Myocyte (in vitro differentiated cells): ENCODE results near the gene MLIP. TPM values are rescaled to one million over a fixed set of nuclear protein-coding genes. Genes with fewer than 3 reads are reported as not detected.
A peak's percentile ranks its signal among the peaks of the same experiment; 100 is the strongest.
"Not testable (repeated sequence)": the region's sequence is repeated elsewhere in the genome, so short reads cannot be mapped to it uniquely, and the experiment has no call there.

Experiments used
- DNase-seq: peaks from one replicate; pipeline ENCODE4 v3.0.0-alpha.2; 2012; ENCODE audit warnings: low read depth
- polyA plus RNA-seq: library from polyadenylated mRNA; unstranded; fragments of >200 nt; gene quantifications from one replicate; pipeline ENCODE4 v1.2.1, GENCODE V29; 2012; ENCODE audit warnings: missing spikeins
- total RNA-seq: library from RNA; depleted of rRNA; stranded (reverse); fragments of >200 nt; gene quantifications from 2 replicates; pipeline ENCODE4 v1.2.3, GENCODE V29; 2014

Gene MLIP, protein sequence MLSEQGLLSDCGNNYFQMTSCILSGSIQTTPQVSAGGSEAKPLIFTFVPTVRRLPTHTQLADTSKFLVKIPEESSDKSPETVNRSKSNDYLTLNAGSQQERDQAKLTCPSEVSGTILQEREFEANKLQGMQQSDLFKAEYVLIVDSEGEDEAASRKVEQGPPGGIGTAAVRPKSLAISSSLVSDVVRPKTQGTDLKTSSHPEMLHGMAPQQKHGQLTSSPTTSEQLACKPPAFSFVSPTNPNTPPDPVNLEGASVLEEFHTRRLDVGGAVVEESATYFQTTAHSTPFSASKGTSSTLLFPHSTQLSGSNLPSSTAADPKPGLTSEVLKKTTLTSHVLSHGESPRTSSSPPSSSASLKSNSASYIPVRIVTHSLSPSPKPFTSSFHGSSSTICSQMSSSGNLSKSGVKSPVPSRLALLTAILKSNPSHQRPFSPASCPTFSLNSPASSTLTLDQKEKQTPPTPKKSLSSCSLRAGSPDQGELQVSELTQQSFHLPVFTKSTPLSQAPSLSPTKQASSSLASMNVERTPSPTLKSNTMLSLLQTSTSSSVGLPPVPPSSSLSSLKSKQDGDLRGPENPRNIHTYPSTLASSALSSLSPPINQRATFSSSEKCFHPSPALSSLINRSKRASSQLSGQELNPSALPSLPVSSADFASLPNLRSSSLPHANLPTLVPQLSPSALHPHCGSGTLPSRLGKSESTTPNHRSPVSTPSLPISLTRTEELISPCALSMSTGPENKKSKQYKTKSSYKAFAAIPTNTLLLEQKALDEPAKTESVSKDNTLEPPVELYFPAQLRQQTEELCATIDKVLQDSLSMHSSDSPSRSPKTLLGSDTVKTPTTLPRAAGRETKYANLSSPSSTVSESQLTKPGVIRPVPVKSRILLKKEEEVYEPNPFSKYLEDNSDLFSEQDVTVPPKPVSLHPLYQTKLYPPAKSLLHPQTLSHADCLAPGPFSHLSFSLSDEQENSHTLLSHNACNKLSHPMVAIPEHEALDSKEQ
- 5.2 and 18.3 TPM in 2 replicates for total RNA-seq
- polyA plus RNA-seq: 9.4 TPM

DNA sequence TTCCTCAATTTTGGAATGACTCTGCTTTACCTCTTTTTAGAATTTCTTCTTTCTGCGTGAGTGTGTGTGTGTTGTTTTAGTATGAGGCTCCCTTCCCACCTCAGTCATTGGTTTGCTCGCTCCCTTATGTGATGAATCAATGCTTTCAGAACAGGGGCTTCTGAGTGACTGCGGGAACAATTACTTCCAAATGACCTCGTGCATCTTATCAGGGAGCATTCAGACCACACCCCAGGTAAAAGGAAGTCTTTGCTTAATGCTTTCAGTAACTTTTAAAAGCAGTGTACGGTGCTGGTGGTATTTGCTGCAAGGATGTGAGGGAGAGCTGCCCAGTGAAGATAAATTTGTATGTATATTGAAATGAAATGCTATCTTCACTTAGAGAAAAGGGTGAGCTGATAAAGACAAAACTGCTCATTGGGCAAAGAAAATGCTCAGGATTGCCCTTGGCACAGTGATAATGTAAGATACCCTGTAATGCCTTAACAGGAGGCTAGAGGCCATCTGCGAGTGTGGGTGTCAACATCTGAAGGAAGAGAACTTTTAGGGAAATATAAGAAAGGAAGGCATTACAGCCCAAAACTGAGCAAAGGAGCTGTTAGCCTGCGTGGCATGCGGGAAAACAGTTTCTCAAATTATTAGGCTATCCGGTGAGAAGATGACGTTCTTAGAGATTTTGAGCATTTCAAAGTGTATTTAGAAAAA, at the start of gene MLIP:
MLIP (plus strand) TSS at position 103 of the 705 bp plus-strand sequence; CDS start at position 140, 37 bp downstream.
- DNase-seq: no peak

DNA sequence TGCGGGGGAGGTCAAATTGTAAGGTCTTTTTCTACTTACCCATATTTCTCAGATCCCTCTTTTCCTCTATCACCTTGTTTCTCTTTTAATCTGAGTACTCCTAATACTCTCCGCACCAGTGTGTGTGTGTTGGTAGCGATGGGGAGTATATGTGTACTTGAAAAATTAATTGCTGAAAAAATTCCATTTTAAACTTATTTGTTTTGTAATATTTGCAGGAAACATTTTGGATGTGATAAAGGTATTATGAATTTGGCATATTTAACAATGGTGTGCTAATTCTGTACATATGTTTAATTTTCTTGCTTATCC, 48.1 kb upstream of the MLIP start:
- DNase-seq: no peak

GRCh38 chr6:54068694-54069093, 42.5 kb upstream of the MLIP start:
- DNase-seq: no peak

DNA sequence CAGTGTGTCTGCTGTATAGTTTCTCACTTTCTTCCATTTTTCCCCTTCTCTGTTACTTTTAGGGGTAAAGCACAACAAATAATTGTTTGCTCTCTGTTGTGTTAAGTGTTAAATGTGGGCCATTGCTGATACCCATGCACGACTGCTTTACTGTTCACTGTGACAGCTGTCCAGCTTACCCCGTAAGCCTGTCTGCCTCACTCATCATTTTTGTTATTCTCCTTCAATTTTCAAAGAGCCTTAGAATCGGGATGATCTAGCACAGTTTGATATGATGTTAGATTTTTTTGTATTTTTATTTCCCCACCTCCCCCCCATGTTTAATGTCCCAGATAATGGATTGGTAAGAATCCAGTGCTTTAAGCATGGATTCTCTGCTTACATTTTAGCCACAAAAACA, 41.2 kb upstream of the MLIP start:
- DNase-seq: no peak

DNA sequence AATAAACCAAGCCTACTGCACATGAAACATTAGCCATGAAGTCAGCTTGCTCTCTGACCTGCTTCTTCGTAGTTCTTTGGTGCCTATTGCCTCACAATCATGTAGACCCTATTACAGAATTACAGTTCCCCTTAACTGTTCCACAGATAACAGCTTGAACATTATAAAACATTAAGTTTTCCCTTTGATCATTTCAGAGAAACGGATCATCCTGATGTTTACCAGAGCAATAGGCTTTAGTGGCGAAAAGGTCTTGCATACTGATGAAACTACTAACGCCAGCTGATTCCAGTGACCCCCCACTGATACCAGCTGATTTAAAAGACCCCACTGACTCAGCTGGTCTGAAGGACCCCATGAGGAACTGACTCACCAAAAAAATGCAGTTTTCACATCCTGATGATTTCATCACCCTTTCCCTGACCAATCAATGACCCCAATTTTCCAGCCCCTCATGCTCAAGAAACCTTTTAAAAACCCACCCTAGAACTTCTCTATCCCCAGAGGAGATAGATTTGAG, 39.4 kb upstream of the MLIP start:
- DNase-seq: no peak

DNA sequence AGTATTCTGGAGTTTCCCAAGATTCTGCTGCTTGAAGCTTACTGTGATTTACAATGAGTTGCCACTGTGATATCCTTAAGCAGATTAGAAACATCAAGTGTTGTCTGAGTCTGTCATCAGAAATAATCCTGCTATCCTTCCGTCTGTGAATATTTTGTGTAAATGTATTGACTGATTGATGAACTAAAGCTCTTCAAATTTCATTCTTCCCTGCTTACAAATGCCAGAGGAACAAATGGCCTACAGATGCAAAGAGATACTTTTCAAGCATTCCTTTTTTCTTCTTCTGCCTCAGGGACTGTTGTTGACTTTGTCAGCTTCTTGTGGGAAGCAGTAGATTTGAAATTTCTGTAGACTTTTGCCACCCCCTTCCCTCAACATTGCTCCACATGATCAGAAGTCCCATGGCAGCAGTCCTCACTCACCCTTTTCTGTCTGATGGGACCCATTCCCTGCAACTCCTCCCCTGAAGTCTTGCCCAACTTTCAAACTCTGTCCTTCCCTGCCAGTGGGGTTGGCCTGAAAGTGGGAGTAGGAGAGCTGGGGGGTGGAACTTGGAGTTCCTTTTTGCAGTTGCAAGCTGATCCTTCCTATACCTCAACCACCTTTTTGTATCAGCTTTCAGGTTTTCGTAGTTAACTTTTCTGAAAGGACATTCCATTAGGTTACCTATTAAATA, 38.5 kb upstream of the MLIP start:
- no peak for DNase-seq

DNA sequence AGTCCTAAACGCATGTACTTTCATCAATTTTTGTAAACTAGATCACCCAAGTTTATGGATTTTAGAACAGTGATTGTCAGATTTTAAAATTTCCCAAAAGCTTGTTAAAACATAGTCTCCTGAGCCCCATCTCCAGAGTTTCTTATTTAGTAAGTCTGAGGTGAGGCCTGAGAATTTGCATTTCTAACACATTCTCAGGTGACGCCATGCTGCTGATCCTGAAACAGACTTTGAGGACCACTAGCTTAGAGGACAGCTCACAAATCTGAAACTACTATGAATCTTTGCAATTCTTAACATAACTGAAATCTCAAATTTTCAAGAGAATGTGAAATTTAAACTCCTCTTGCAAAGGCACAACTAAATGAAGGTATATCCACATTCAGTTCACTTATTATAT, 37.8 kb upstream of the MLIP start:
- DNase-seq: no peak

DNA sequence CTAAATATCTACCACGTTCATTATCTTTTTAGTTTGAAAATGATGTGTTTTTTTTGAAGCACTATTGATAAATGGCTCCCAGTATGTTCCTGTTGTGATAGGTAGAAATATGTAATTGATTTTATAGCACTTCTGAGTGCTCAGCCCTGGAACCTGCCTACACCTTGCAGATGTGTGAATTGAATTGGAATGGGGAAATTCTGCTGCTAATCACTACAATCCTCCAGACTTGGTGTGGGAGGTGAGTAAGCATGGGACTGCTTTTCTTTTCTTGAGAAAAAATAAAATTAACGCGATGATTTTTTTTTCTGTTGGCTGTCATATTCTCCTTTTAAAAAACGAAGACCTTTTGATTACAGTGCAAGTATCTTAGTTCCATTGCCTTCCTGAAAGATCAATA, 37.1 kb upstream of the MLIP start:
- no peak for DNase-seq

DNA sequence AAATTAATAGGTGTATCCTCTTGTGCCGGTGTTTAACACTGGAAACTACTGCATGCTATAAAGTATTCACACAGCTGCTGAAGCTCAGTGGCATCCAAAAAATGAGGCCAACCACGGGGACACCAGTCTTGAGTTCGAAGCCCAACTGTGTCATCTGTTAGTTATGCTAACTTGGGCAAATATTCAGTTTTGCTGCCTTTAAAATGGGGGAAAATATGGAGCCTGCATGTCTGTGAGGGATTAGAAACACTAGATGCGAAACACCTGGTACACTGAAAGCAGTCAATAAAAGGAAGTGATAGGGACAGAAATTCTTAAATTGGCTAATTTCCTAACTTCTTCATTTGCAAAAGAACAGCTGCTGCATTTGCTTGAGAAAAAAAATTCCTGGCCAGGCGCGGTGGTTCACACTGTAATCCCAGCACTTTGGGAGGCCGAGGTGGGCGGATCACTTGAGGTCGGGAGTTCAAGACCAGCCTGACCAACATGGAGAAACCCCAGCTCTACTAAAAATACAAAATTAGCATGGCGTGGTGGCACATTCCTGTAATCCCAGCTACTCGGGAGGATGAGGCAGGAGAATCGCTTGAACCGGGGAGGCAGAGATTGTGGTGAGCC, 36.6 kb upstream of the MLIP start:
- peak; percentile 75 for DNase-seq

GRCh38 chr6:54076159-54076789, 35.0 kb upstream of the MLIP start:
- no peak for DNase-seq

GRCh38 chr6:54081499-54081898, 29.7 kb upstream of the MLIP start:
- DNase-seq: not testable (repeated sequence)

GRCh38 chr6:54083287-54083686, 28.0 kb upstream of the MLIP start:
- DNase-seq: peak; percentile 68

- DNase-seq: no peak
Measured at GRCh38 chr6:54084231-54084630, 27.0 kb upstream of the MLIP start.

- no peak for DNase-seq
Measured at GRCh38 chr6:54085047-54085446, 26.2 kb upstream of the MLIP start.

GRCh38 chr6:54085541-54085940, 25.7 kb upstream of the MLIP start:
- DNase-seq: peak; percentile 70

GRCh38 chr6:54086439-54086838, 24.8 kb upstream of the MLIP start:
- DNase-seq: no peak

DNA sequence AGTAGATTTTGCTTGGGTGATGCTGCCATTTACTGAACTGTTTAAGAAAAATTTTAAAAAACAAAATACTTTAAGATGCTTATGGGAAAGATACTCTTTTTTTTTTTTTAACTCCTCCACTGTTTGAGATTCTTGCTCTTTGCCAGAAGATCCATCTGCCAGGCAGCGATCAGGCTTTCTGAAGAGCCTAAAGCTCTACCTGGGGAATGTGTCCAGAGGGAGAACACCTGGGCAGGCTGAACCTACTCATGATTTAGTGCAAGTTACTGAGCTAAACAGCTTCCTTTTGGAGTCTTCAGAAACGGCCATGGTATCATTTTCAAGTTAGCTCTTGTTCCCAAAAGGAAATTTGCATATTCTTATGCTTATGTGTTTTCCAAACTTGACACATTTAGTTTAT, 23.5 kb upstream of the MLIP start:
- no peak for DNase-seq

GRCh38 chr6:54093326-54093948, 17.8 kb upstream of the MLIP start:
- DNase-seq: peak; percentile 66

GRCh38 chr6:54094293-54094692, 16.9 kb upstream of the MLIP start:
- DNase-seq: no peak
